GM18520 (cell line): ENCODE results near the gene SNF8.

Source experiments
- ATAC-seq: cut with Tn5 transposase; IDR thresholded peaks from one replicate; pipeline ENCODE4 v1.9.1; 2021; ENCODE audit not compliant: unreplicated experiment

SNF8 gene

DNA sequence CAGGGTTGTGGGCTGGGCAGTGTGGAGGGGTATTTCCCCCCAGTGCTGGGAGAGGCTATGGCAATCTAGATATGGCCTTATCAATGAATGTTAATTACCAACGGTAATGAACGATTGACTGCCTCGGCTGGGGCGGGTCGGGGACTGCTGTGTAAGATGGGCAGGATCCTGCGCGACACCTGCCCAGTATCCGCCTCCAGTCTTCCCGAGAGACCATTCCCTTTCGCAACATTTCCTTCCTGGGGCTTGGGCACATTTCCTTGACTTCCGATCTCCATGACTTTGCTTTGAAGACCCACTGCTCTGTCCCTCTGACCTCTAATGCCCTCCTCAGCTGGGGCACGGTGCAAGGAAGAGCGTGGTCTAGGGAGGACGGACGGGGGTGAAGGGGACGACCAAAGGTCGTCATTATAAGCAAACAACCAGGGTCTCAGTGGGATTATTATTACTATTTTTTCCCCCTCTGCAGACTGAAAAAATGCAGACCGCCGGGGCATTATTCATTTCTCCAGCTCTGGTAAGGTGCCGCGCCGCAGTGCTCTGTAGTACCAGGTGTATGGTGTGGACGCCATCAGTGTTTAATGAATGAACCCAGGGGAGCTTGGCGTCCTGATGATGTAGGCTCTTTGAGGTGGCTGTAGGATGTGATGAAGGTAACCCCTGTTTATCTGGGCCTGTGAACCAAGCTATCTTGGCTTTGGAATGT, 51.5 kb downstream of the SNF8 start:
- ATAC-seq, result no peak

DNA sequence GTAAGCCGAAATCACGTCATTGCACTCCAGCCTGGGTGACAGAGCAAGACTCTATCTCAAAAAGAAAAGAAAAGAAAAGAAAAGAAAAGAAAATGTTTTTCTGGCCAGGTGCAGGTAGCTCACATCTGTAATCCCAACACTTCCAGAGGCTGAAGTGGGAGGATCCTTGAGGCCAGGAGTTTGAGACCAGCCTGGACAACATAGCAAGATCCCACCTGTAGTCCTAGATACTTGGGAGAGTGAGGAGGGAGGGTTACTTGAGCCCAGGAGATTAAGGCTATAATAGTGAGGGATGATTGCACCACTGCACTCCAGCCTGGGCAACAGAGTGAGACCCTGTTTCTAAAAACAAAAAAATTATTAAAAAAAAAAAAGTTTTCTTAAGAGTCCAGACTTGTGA, 54.6 kb downstream of the SNF8 start:
- no peak for ATAC-seq

DNA sequence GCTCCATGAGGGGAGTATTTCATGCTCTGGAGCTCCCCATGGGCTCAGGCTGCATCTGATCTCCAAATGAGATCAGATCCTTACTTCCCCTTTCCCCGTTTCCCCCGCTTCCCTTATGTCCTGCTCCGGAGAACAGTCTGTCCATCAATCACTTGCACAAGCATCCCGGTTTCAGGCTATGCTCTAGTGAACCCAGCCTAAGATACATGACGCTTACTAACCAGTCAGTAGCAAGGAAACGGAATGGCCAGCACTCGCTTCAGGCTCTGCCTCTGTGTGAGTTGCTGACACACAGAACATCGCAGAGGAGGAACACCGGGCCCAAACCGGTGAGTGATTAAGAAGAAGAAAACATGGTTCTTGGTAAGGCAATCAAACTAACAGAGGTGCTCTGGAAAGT, 61.5 kb downstream of the SNF8 start:
- no peak for ATAC-seq

DNA sequence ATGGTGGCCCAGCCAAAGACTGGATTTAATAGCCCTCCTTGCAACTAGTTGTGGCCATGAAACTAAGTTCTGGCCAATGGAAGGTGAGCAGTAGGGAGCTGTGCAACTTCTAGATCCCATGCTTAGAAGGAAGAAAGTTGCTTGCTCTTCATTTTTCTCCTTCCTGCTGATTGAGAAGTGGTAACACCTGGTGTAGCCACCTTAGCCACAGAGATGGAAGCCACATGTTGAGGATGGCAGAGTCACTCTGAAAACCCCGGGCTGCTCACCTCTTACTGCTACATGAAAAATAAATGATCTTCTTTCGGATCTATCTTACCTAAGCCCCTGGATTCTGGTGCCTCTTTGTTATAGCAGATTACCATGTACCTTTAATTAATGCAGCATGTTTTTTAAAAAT, 62.4 kb downstream of the SNF8 start:
- ATAC-seq, result no peak
